ENCODE data around the gene HIVEP3. TPM values are rescaled to one million over a fixed set of nuclear protein-coding genes. Genes with fewer than 3 reads are reported as not detected.

Gene HIVEP3
- total RNA-seq, 2 donors from 2014 or later = 0.13 to 0.99 TPM

DNA sequence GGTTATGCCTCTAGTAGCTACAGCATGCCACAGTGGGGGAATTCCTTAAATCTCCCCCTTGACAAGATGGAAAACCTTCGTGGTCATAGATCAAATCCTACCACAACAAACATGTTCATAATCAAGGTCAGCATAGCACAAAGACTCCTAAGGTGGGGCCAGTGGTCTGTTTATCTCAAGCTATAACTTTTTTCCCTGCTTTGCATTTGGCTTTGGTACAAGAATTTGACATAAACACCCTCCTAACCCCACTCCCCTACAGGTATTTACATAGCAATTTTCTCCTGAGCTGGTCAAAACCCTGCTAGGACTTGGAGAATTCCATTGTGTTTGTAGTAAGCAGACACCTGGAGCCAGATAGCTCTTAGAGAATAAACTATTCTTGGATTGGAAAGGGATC is 58.5 kb downstream of the HIVEP3 start:
- DNase-seq = no peak
- 82 to 84% methylated on average over 1 of the region's 1 CpG for WGBS, 2 experiments (ENCODE audit: insufficient coverage in 1 of 2, insufficient read length in 1 of 2)
- H3K9me3 Mint-ChIP-seq = no peaks in the 10 kb centered on the region
- peaks cover 28% of the 10 kb centered on the region for H3K4me1 ChIP-seq (ENCODE audit: control insufficient read depth, insufficient read depth, low read length)
- no peaks in the 10 kb centered on the region for H3K36me3 ChIP-seq (ENCODE audit: control insufficient read depth, insufficient read depth, low read length)
- H3K4me3 ChIP-seq (ENCODE audit: low read length) = no peak overlapping the region
- H3K4me3 Mint-ChIP-seq = no peak overlapping the region
- no peaks in the 10 kb centered on the region for H3K9me3 ChIP-seq (ENCODE audit: control insufficient read depth, low read length)
- no peaks in the 10 kb centered on the region for H3K36me3 Mint-ChIP-seq (ENCODE audit: low read depth)
- peaks cover 47% of the 10 kb centered on the region for H3K4me1 Mint-ChIP-seq
- TF ChIP-seq, protein P1, sequence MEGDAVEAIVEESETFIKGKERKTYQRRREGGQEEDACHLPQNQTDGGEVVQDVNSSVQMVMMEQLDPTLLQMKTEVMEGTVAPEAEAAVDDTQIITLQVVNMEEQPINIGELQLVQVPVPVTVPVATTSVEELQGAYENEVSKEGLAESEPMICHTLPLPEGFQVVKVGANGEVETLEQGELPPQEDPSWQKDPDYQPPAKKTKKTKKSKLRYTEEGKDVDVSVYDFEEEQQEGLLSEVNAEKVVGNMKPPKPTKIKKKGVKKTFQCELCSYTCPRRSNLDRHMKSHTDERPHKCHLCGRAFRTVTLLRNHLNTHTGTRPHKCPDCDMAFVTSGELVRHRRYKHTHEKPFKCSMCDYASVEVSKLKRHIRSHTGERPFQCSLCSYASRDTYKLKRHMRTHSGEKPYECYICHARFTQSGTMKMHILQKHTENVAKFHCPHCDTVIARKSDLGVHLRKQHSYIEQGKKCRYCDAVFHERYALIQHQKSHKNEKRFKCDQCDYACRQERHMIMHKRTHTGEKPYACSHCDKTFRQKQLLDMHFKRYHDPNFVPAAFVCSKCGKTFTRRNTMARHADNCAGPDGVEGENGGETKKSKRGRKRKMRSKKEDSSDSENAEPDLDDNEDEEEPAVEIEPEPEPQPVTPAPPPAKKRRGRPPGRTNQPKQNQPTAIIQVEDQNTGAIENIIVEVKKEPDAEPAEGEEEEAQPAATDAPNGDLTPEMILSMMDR (conservative IDR thresholded peaks at IDR 0.05) = no peak
- no peak overlapping the region for H3K9ac ChIP-seq (ENCODE audit: extremely low read depth, low read length, poor library complexity, severe bottlenecking)
- H3K27me3 Mint-ChIP-seq (ENCODE audit: insufficient read depth) = peaks cover 49% of the 10 kb centered on the region
- no peak overlapping the region for H3K27ac ChIP-seq (ENCODE audit: low read depth, low read length)
- H3K27ac Mint-ChIP-seq = no peak overlapping the region
- H3K27me3 ChIP-seq (ENCODE audit: control insufficient read depth, insufficient read depth, low read length, poor library complexity, severe bottlenecking) = peaks cover 29% of the 10 kb centered on the region

DNA sequence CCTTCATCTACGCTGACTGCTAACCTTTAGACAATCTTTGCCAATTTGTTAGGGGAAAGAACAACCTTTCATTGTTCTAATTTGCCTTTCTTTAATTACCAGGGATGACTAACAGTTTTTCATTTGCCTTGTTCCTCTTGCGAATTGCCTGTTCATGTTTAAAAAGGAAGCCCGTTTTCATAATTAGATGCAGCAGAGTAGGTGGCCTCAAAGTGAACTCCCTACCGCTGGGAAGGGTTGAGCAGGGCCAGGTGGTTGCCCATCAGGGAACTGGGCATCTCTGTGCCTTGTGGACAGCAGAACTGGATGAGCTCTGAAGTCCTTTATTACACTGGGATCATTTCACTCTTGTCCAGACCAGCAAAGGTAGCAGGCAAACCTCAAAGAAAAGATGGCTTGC is 59.0 kb downstream of the HIVEP3 start:
- TF ChIP-seq, protein P1 (conservative IDR thresholded peaks at IDR 0.05) = no peak
- 92 to 96% methylated on average over 4 of the region's 4 CpGs for WGBS, 2 experiments (ENCODE audit: insufficient coverage in 1 of 2, insufficient read length in 1 of 2)
- Histone ChIP-seq H3K9me3 (ENCODE audit: control insufficient read depth, low read length) (no peaks in the 10 kb centered on the region), H3K4me1 (ENCODE audit: control insufficient read depth, insufficient read depth, low read length) (peaks cover 24% of the 10 kb centered on the region), H3K4me3 (ENCODE audit: low read length) (no peak overlapping the region), H3K9ac (ENCODE audit: extremely low read depth, low read length, poor library complexity, severe bottlenecking) (no peak overlapping the region), H3K27ac (ENCODE audit: low read depth, low read length) (no peak overlapping the region), H3K36me3 (ENCODE audit: control insufficient read depth, insufficient read depth, low read length) (no peaks in the 10 kb centered on the region), H3K27me3 (ENCODE audit: control insufficient read depth, insufficient read depth, low read length, poor library complexity, severe bottlenecking) (peaks cover 29% of the 10 kb centered on the region)
- Mint-ChIP-seq H3K27ac (no peak overlapping the region), H3K4me1 (peaks cover 42% of the 10 kb centered on the region), H3K27me3 (ENCODE audit: insufficient read depth) (peaks cover 44% of the 10 kb centered on the region), H3K9me3 (no peaks in the 10 kb centered on the region), H3K36me3 (ENCODE audit: low read depth) (no peaks in the 10 kb centered on the region), H3K4me3 (no peak overlapping the region)
- DNase-seq = no peak

DNA sequence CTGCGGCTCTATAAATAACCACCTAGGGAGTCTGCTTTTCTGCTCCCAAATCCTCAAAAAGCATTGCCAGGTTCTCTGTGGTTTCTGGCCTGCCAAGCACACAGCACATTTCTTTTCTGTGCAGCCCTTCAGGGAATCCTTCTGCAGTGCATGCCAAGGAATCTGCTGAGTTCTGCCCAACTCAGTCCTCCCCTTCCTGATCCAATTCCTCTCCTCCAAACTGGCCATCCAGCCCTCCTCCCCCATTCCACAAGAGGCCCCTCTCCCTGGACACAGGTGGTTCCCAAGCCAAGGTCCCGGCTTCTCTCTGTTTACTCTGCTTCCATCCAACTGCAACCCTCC is 61.8 kb downstream of the HIVEP3 start:
- TF ChIP-seq, protein P1 (conservative IDR thresholded peaks at IDR 0.05) = no peak
- WGBS, 2 experiments (ENCODE audit: insufficient coverage in 1 of 2, insufficient read length in 1 of 2) = 93 to 94% methylated on average over 1 to 2 of the region's 2 CpGs
- no peak overlapping the region for H3K4me3 Mint-ChIP-seq
- no peaks in the 10 kb centered on the region for H3K36me3 Mint-ChIP-seq (ENCODE audit: low read depth)
- peaks cover 18% of the 10 kb centered on the region for H3K27me3 Mint-ChIP-seq (ENCODE audit: insufficient read depth)
- H3K4me1 Mint-ChIP-seq = peaks cover 28% of the 10 kb centered on the region
- H3K27me3 ChIP-seq (ENCODE audit: control insufficient read depth, insufficient read depth, low read length, poor library complexity, severe bottlenecking) = peaks cover 10% of the 10 kb centered on the region
- no peak overlapping the region for H3K27ac Mint-ChIP-seq
- no peaks in the 10 kb centered on the region for H3K9me3 ChIP-seq (ENCODE audit: control insufficient read depth, low read length)
- H3K27ac ChIP-seq (ENCODE audit: low read depth, low read length) = no peak overlapping the region
- no peak overlapping the region for H3K4me3 ChIP-seq (ENCODE audit: low read length)
- no peak for DNase-seq
- no peaks in the 10 kb centered on the region for H3K36me3 ChIP-seq (ENCODE audit: control insufficient read depth, insufficient read depth, low read length)
- peaks cover 7% of the 10 kb centered on the region for H3K4me1 ChIP-seq (ENCODE audit: control insufficient read depth, insufficient read depth, low read length)
- H3K9ac ChIP-seq (ENCODE audit: extremely low read depth, low read length, poor library complexity, severe bottlenecking) = no peak overlapping the region
- H3K9me3 Mint-ChIP-seq = no peaks in the 10 kb centered on the region
